Bronchus fibroblast of lung (primary cell): ENCODE results near the gene KRTAP26-1. TPM values are rescaled to one million over a fixed set of nuclear protein-coding genes. Genes with fewer than 3 reads are reported as not detected.

Experiments used
- total RNA-seq: library from RNA; depleted of rRNA; stranded (reverse); fragments of >200 nt; gene quantifications from 2 replicates; pipeline ENCODE4 v1.2.3, GENCODE V29; 2015

Gene KRTAP26-1, protein sequence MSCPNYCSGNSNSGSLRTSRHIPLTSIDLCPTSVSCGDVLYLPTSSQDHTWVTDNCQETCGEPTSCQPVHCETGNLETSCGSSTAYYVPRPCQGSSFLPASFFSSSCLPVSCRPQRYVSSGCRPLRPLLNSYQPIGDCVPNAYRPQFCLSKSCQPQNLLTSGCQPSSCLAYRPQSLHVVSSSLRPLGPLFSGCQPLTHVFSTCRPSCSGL
- total RNA-seq, result not detected in 2 replicates

DNA sequence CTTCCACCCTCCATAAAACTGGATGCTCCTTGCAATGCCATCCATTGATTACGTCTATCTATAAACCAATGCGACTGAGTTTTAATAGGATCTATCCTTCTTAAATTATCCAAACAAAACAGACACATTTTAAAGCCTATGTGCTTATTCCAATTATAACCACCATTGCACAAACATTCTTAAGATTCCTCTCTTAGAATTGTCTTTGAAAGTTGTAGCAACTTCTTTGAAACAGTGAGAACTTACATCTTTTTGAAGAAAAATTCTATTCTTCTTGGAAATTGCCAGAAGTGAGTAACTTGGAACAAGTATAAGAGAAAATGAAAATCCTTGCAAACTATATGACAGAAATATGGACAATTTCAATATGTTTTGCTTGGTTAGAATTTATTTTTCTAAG lies at the start of gene KRTAP26-1:
KRTAP26-1 (minus strand) TSS at position 101 of the 400 bp plus-strand sequence. CDS start 280 bp downstream, outside the sequence.

DNA sequence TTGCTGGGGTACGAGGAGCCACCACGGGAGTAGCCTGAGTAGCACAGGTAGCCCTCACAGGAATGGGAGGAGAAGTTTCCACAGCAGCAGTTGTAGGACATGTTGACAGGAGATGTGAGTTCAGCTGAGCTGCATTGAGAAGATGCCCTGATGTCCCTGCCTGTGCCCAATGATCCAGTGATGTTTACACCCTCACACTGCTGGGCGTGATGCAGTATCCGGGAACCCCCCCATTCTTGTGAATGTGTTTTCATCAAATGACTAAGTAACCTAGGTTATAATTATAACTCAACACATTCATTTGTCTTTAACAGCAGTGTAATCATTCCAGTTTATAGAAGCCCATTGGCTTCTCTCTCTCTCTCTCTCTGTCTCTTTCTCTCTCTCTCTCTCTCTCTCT lies 28.4 kb upstream of the KRTAP26-1 start, which contains the start of gene KRTAP23-1:
KRTAP23-1 (minus strand) TSS at position 101 of the 400 bp plus-strand sequence; CDS start at position 101, 0 bp downstream.

DNA sequence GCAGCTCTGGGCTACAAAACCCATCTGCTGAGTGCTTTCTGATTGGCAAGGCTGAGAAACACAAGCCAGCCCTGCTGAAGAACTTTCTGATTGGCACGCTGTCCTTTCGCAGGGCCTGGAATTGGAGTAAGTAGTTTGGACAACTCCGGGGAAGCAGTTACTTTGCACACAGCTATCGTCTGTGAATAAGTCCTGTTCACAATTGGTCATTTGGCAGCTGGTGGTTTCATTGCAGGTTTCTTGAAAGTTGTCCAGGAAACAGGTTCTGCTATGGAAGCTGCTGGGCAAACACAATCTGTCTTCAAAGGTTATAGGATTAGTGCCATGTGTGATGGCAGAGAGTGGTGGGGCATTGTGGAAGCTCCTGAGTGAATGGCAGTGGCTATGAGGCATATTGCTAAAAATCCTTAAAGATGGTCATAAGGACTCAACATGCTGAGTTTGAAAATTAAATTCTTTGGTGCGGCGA lies 17.2 kb upstream of the KRTAP26-1 start, which contains the start of gene KRTAP27-1:
KRTAP27-1 (minus strand) TSS at position 419 of the 469 bp plus-strand sequence; CDS start at position 393, 26 bp downstream.

DNA sequence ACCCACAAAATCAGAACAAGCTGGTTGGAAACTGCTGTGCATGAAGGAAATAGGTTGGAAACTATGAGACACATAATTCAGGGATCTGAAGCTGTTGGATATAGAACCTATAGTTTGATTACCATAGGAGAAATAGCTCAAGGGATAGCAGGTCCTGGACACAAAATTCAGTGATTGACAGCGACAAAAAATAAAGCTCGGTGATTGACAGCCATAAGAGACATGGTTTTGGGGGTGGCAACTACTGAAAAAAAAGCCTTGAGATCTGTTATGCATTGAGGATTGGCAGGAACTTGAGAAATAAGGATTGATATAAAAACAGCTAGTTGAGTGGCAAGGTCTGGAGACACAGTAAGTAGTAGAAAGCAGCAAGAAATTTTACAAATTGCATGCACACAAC lies 30.9 kb downstream of the KRTAP26-1 start, which contains the start of gene KRTAP25-1:
KRTAP25-1 (minus strand) TSS at position 300 of the 400 bp plus-strand sequence; CDS start at position 276, 24 bp downstream.

DNA sequence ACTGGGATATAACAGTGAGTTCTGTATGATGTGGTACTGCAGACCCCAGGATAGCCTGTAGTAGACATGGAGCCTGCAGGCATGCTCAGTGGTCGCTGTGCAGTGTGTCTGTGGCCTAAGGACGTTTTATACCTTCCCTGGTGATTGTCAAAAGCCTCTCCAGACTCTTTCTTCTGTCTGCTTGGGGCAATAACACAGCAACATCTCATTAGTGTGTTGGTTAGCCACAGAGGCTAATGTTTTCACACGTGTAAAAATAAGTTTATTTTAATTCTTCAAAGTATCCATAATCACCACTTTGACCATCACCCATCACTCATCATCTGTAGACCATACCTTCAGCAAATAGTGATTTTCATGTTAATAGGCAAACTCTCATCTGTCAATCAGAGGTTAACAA lies 37.3 kb downstream of the KRTAP26-1 start, which contains the start of gene KRTAP24-1:
KRTAP24-1 (minus strand) TSS at position 101 of the 400 bp plus-strand sequence; CDS start at position 83, 18 bp downstream.

Other genes with a start within 250 kb of the KRTAP26-1 start
- gene CLDN17, start 153.5 kb downstream of the KRTAP26-1 start, total RNA-seq, result not detected in 2 replicates
- not detected in 2 replicates for gene CLDN8, start 104.2 kb downstream of the KRTAP26-1 start, total RNA-seq
- gene KRTAP24-1, start 37.4 kb downstream of the KRTAP26-1 start, total RNA-seq, result not detected in 2 replicates
- gene KRTAP25-1, start 30.8 kb downstream of the KRTAP26-1 start, total RNA-seq, result not detected in 2 replicates
- gene KRTAP27-1, start 17.4 kb upstream of the KRTAP26-1 start, total RNA-seq, result not detected in 2 replicates
- not detected in 2 replicates for gene KRTAP23-1, start 28.3 kb upstream of the KRTAP26-1 start, total RNA-seq
- gene KRTAP13-2, start 52.0 kb upstream of the KRTAP26-1 start, total RNA-seq, result not detected in 2 replicates
- not detected in 2 replicates for gene KRTAP13-1, start 75.7 kb upstream of the KRTAP26-1 start, total RNA-seq
- gene KRTAP13-3, start 105.6 kb upstream of the KRTAP26-1 start, total RNA-seq, result not detected in 2 replicates
- gene KRTAP13-4, start 109.9 kb upstream of the KRTAP26-1 start, total RNA-seq, result not detected in 2 replicates
- gene KRTAP15-1, start 120.0 kb upstream of the KRTAP26-1 start, total RNA-seq, result not detected in 2 replicates
- not detected in 2 replicates for gene KRTAP19-1, start 160.1 kb upstream of the KRTAP26-1 start, total RNA-seq
- not detected in 2 replicates for gene KRTAP19-2, start 167.1 kb upstream of the KRTAP26-1 start, total RNA-seq
- gene KRTAP19-3, start 171.7 kb upstream of the KRTAP26-1 start, total RNA-seq, result not detected in 2 replicates
- gene KRTAP19-4, start 176.8 kb upstream of the KRTAP26-1 start, total RNA-seq, result not detected in 2 replicates
- gene KRTAP19-5, start 181.8 kb upstream of the KRTAP26-1 start, total RNA-seq, result not detected in 2 replicates
- gene KRTAP19-6, start 221.5 kb upstream of the KRTAP26-1 start, total RNA-seq, result not detected in 2 replicates
- gene KRTAP19-7, start 241.0 kb upstream of the KRTAP26-1 start, total RNA-seq, result not detected in 2 replicates